GM18858 (cell line): ENCODE results near the gene FLNB.

Experiments used
- ATAC-seq: cut with Tn5 transposase; IDR thresholded peaks from one replicate; pipeline ENCODE4 v1.9.1; 2021; ENCODE audit not compliant: unreplicated experiment

FLNB gene

DNA sequence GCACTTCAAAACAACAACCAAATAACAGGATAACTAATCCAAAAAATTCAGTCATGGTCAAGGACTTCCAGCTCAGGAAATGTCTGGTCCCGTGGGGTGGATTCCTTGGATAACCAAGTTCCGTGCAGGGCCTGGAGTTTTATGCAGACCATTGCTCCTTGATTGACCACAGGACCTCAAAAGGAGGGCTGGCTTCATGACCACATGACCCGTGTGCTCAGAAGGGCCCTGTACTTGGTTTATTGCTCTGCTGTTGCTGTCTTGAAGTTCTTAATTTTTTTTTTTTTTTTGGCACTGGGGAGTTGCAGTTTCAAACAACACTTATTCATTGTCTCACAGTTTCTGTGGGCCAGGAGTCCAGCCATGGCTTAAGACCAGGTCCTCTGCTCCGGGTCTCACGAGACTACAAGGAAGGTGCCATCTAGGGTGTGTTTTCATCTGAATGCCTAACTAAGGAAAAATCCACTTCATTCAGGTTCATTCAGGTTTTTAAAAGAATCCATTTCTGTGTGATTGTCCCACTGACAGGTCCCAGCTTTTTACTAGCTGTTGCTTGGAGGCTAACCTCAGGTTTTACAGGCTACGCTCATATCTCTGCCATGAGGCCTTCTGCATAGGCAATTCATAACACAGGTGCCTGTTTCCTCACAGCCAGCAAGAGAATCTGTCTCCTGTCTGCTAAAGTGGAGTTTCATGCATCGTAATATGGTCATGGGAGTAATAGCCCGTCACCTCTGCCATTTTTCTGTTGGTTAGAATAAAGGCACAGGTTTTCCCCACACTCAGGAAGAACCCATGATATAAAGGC, 65.3 kb downstream of the FLNB start:
- no peak for ATAC-seq

DNA sequence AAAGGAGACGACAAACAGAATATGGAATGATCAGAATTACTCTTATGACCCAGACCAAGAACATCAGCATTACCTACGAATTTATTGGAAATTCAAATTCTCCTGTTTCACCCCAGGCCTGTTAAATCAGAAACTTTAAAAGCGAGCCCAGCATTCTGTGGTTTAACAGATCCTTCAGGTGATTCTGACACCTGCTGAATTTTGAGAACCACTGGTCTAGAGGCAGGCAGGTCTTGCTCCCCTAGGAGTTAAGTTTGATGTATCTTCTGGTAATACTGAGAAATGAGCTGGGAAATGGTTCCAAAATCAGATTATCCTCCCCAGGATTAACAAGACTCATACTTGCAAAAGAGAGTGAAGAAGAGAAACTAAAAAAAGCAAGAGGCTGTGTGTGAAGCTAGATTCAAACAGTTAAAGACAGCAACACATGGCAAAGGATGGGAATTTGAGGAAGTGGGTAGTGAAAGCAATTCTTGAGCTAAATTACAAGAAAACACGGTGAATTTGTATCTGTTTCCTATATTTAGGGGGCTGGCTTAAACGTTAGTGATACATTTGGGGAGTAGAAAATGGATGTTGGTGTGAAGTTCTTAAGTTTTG, 66.0 kb downstream of the FLNB start:
- ATAC-seq = no peak

DNA sequence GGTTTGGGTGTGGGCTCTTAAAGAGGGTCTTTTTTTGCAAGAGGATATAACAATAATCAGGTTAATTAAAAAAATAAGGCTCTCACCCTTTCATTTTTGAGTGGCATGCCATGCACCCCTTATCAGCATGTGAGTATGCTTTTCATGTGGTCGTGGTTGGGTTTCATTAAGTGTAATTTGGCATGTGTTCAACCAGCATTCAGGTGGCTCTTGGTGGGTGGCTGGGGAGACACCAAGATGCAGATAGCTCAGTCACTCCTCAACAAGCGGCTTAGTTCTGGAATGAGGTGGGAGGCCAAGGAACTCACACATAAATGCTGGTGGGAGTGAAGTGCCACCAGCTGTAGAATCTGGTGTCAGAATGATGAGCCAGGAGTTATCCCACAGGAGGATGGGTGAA, 66.8 kb downstream of the FLNB start:
- no peak for ATAC-seq

DNA sequence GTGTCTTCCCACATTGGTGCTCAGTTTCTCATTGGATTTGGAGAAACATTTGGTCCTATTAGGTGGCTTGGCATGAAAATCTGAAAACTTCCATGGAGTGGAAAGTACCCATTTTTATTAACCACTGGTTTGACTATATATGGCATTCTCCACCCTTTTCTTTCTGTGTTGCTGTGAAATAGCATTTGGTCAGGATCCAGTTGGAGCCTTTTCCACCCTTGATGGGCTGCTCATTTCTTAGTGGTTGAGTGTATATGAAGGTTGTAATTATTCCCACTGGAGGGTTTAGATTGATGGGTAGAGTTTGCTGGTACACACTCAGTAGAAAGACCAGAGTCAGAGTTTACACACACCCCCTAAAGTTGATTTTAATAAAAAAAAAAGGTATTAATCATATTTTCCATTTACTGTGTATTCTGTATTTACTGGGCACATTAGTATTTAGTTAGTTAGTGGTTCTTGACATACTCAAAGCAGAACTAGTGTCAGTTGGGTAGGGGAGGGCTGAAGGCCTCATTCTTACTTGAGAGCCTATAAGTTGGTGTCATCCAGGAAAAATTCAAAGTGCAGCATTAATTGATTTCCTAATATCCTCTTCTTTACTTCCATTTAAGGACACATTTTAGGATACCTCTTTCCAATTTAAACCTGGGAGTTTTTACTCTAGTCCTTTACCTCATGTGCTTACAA, 69.5 kb downstream of the FLNB start:
- no peak for ATAC-seq

DNA sequence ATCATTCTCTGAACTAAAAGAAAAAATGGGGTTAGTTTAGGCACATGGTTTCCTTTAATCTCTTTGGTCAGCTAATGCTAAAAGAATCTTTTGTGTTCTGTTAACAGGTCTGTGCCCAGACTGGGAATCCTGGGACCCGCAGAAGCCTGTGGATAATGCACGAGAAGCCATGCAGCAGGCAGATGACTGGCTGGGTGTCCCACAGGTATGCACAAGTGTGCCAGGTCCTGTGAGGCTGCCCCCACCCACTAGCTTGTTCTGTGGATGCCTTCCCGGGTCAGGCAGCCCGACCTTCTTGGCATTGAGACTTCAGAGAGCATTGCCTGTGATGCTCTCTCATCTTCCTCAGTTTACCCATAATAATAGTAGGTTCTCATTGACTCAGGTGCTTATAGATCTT, 70.4 kb downstream of the FLNB start:
- ATAC-seq = no peak

DNA sequence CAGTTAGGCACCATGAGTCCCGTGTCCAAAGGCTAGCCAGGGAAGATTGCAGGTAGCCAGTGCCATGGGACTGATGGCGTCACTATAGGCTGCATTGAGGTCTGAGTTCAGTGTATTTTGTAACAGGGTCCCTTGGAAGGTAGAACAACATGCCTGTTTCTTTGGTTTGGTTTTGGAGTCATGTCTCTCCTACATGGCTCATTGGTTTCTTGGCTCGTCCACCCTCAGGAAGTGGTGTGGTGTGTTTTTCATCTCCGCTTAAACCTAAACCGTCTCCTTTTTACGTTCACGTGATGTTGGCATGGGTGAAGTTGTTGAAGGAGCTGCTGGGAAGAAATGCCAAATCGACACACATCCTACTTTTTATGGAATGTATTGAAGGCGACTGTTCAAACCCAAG, 71.6 kb downstream of the FLNB start:
- ATAC-seq = no peak

DNA sequence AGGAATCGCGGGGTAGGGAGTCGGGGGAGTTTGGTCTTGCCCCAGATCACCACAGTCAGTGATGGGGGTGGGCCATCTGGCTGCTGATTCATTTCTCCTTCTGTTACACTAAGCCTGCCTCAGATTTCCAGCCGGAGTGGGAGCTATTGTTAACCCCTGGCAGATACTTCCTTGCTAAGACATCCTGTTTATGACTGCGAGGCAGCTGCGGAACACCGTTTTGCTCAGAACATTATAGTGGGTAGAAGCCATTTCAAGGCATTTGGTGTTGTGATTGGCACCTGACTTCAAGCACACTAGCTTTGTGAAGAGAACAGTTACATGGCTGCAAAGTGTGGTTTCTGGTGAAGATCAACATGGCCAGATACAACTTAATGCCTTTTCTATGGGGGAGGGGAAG, 73.8 kb downstream of the FLNB start:
- ATAC-seq = no peak

DNA sequence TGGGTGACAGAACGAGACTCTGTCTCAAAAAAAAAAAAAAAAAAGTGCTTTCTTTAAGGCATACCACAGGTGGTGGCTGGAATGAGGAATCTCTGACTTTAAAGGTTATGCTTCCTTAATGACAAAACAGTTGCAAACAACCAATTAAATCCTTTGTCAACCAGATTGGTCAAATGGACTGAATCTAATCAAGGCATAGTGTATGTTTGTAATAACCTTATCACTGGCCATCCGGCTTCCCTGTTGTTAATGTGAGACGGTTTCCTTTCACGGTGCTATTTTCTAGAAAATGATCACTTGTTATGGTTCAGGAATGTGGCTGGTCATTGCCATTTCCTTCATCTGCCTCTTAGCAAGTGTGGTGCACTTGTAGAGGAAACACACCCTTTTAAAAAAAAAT, 75.9 kb downstream of the FLNB start:
- ATAC-seq = no peak

DNA sequence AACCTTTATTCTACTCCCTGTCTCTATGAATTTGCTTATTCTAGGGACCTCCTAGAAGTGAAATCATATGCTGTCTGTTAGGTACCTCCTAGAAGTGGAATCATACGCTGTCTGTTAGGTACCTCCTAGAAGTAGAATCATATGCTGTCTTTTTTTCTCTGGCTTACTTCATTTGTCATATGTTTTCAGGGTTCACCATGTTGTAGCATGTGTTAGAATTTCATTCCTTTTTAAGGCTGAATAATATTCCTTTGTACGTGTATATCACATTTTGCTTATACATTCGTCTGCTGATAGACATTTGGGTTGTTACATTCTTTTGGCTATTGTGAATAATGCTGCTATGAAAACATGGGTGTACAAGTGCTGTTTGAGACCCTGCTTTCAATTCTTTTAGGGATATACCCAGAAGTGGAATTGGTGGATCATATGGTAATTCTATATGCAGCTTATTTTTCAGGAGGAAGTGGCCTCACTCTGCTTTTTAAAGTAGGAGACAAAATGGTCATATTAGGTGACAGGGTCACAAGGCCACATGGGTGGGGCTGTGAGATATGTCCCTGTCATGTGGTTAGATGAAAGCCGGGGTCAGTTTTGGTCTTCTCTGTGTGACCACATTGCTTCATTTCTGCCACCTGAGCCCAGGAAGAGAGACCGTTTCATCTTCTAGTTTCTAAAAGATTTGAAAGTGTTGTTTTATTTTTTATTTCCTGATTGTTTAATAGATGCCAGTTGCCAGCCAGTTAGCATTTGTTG, 76.7 kb downstream of the FLNB start:
- peak; percentile 71 for ATAC-seq

DNA sequence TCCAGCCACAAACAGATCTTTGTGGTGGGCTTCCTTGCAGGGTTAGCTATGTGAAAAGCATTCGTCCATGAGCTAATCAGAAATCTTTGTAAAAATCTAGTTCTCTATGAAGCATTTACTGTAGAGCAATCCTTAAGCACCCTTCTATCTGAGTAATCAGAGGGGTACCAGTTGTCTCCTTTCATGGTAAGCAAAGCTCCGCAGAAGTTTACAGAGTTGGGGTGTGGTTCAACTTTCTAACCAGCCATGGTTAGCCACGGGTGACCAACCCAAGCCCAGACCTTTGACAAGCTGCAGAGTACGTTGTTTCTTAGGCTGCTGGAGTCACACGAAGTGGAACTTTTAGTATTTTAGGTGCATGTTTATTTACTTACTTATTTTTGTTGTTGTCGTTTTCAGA, 77.4 kb downstream of the FLNB start:
- ATAC-seq = peak; percentile 15

DNA sequence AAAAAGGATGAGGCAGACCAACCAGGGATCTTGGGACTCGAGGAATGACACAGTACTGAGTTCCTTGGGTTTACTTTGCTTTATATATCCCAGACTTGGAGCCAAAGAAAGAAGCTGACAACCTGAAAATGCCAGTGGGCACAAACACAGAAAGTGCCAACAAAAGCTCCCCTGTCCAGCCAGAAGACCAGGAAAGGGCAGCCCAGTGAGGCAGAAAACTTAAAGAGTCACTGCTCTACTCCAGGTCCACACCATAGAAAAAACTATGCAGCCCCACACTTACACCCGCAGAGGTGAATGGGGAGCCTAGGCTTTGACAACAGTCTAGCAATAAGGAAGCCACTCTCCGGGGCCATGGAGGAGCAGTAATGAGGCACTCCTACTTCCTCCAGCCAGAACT, 80.3 kb downstream of the FLNB start:
- no peak for ATAC-seq

DNA sequence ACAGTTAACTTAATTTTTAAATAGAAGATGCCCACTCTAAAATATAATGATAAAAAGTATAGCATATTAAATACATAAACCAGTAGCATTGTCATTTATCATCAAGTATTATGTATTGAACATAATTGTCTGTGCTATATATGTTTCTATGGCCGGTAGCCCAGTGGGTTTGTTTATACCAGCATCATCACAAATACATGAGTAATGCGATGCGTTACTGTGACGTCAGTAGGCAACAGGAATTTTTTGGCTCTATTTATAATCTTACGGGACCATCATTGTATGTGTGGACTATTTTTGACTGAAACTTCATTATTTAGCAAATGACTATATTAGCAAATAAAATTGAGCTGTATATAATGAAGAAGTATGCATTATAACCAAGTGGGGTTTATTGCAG, 82.1 kb downstream of the FLNB start:
- no peak for ATAC-seq

DNA sequence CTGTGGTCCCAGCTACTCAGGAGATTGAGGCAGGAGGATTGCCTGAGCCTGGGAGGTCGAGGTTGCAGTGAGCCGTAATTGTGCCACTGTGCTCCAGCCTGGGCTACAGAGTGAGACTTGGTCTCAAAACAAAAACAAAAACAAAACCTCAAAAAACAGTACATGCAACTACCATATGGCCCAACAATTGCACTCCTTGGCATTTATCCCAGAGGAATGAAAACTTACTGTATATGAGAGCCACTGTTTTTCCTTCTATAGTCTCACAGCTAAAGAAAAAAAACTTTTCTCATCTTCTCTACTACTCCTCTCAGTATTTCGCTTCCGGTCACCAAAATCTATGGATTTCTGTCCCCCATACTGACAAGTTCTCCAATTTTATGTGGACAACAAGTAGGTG, 84.3 kb downstream of the FLNB start:
- ATAC-seq = no peak

DNA sequence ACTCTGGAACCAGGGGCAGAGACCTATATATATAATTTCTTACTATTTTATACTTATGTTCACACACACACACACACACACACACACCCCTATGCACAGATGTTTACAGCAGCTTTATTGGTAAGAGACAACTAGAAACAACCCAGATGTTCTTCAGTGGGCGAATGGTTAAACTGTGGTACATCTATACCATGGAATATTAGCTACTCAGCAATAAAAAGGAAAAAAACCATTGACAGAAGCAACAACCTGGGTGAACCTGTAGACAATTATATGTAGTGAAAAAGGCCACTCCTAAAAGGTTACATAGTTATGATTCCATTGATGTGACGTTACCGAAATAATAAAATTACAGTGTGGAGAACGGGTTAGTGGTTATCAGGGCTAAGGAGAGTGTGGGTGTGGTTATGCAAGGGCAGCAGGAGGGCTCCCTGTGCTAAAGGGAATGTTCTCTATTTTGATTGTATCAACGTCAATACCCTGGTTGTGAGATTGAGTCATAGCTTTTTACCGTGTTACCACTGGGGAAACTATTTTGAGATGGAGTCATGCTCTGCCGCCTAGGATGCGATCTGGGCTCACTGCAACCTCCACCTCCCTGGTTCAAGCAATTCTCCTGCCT, 85.5 kb downstream of the FLNB start:
- no peak for ATAC-seq

DNA sequence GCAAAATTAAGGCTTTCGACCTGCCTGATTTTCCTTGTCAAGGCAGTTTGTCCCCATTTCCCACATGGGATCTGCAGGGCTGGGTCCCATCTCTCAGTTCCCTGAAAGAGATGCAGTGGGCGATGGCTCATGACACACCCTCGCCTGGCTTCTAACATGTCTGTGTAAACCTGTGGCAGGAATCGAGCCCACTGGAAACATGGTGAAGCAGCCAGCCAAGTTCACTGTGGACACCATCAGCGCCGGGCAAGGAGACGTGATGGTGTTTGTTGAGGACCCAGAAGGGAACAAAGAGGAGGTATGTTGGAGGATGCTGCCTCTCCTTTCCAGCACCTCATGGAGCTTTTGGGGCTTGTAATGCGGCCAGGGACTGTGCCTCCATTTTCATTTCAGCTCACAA, 86.4 kb downstream of the FLNB start:
- no peak for ATAC-seq

DNA sequence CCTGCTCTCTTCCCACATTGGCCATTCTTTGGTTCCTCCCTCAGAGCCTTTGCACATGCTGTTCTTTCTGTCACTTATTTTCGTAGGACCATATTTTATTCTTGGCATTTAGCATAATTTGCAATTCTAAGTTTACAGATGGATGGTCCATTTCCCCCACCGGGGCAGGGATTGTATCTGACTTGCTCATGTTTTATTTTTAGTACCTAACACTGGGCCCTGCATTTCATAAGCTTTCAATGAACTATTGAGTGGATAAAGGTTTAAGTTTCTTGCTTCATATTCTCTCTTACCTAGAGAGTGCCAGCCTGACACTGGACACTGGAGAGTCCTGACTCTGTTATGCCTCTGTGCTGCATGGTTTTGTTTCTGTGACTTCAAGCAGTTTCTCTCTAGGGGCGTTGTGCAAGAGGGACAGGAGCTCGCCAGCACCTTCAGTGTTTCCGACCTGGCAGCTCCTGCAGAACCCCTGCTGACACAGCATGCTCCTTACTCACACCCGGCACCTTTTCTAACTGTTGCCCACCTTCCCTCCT, 87.4 kb downstream of the FLNB start:
- ATAC-seq = no peak

DNA sequence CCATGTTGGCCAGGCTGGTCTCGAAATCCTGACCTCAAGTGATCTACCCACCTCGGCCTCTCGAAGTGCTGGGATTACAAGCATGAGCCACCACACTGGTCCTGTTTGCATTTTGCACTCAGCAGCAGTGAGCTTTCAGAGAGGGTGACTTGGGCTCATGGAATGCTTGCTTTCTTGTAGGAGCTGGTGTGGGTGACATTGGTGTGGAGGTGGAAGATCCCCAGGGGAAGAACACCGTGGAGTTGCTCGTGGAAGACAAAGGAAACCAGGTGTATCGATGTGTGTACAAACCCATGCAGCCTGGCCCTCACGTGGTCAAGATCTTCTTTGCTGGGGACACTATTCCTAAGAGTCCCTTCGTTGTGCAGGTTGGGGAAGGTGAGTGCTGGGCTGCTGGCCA, 90.3 kb downstream of the FLNB start:
- no peak for ATAC-seq

DNA sequence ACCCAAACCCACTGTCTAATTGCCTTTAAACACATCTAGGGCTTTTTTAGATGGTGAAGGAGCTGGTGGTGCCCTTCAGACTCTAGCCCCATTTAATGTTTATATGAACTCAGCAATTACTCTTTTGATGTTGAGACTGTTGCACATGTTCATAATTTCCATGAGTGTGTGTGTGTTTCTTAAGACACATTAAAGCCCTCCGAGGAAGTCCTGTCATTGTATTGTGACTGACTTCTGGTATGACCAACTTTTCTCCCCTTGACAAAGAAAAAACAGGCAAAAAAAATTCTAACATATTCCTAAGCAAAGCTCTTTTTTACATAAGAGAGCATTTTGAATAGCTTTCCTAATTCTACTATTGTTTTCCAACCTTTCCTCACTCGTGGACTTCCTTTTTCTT, 91.6 kb downstream of the FLNB start:
- no peak for ATAC-seq

DNA sequence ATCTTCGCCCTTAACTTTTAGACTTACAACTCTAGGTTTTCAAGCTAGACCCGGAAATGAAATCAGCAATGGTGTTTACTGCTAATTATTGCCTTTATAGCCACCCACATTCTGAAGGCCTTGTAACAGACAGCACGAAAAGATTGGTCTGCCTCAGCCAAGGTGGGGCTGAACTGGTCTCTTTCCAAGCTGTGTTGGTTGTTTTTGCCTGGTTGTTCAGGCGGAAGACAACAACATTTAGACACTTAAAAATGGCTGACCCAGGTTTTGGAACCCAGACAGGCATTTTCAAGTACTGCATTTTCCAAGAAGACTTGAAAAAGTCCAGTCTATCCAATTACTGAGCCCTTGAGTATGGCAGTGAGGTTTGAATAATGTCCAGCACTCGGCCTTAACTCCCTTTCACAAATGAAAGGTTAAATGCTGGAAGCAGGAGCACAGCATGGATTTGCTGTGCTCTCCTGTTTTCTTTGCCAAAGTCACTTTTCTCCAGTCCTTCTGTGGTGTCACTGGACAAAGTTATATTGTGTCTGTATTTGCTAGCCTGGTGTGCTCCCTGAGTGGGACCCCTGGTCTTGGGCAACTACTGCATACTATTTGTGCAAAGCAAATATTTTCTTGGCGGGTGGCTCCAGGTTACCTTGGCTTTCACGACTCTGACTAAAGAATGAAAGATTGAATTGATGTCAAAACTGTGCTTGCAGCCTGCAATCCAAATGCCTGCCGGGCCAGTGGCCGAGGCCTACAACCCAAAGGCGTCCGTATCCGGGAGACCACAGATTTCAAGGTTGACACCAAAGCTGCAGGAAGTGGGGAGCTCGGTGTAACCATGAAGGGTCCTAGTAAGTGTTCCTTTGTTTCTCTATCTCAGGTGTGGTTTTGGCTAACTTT, 93.5 kb downstream of the FLNB start:
- no peak for ATAC-seq

DNA sequence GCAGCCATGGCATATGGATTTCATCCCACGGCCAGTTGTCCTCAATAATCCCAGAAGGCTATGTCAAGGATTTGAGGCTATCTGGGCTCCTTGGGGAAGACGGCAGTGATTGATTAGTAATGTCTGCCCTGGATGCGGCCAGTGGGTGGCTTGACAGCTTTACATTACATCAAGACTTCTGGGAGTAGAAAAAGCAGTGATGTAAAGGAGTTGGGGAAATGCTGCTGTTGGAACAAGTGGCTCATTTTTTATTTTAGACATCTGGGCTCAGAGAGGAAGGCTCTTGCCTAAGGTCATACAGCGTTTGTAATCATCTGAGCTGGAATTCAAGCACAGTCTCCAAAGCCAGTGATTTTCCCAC, 94.1 kb downstream of the FLNB start:
- no peak for ATAC-seq
